CD14-positive monocyte (primary cell): ENCODE data around the gene AURKB. TPM values are rescaled to one million over a fixed set of nuclear protein-coding genes. Genes with fewer than 3 reads are reported as not detected.

ENCODE experiments used
- DNase-seq, 3 donors: peaks; one replicate each; pipeline ENCODE4 v3.0.0-alpha.2; 2011 to 2022
- H2AFZ ChIP-seq: 2 replicates; pipeline ENCODE4 v1.6.0; 2012; ENCODE audit warnings: mild to moderate bottlenecking, low read depth, low read length, inconsistent platforms; ENCODE audit not compliant: insufficient read depth, poor library complexity, severe bottlenecking
- H3K27ac ChIP-seq, 2 donors: 1 replicate in 1 of 2; 2 replicates in 1 of 2; pipeline ENCODE4 v1.5.1; 2012 to 2013; ENCODE audit warnings: low read length in 2 of 2, control low read depth in 1 of 2, inconsistent platforms in 1 of 2, low read depth in 1 of 2, mild to moderate bottlenecking in 1 of 2
- H3K27me3 ChIP-seq, 2 donors: one replicate each; pipeline versions ENCODE4 v1.6.0 to v1.6.1; 2011 to 2013; ENCODE audit warnings: low read length in 2 of 2; ENCODE audit not compliant: control insufficient read depth in 2 of 2, insufficient read depth in 2 of 2
- H3K36me3 ChIP-seq, 2 donors: replicated peaks in 1 of 2; 1 replicate in 1 of 2; 2 replicates in 1 of 2; pipeline versions ENCODE4 v1.5.1 to v1.6.1; 2012 to 2013; ENCODE audit warnings: low read length in 2 of 2, control low read depth in 1 of 2, inconsistent platforms in 1 of 2, mild to moderate bottlenecking in 1 of 2; ENCODE audit not compliant: insufficient read depth in 2 of 2, control insufficient read depth in 1 of 2
- H3K4me1 ChIP-seq, 2 donors: 1 replicate in 1 of 2; 2 replicates in 1 of 2; pipeline versions ENCODE4 v1.5.1 to v1.6.1; 2012 to 2013; ENCODE audit warnings: low read length in 2 of 2, control low read depth in 1 of 2, inconsistent platforms in 1 of 2, mild to moderate bottlenecking in 1 of 2, moderate library complexity in 1 of 2; ENCODE audit not compliant: insufficient read depth in 2 of 2, control insufficient read depth in 1 of 2
- H3K4me2 ChIP-seq: replicated peaks from 2 replicates; pipeline ENCODE3; 2012; ENCODE audit warnings: low read length, moderate library complexity, mild to moderate bottlenecking; ENCODE audit not compliant: poor library complexity, severe bottlenecking; ENCODE audit errors: extremely low read depth
- H3K4me3 ChIP-seq, 3 experiments: fragments of 200-600 bp in 1 of 3; sonication (generic) in 1 of 3; replicated peaks in 1 of 3; 1 replicate in 2 of 3; 2 replicates in 1 of 3; pipeline ENCODE4 v1.5.1; 2011 to 2013; ENCODE audit warnings: low read length in 3 of 3, mild to moderate bottlenecking in 3 of 3, control low read depth in 2 of 3, low read depth in 2 of 3, inconsistent platforms in 1 of 3, moderate library complexity in 1 of 3
- H3K79me2 ChIP-seq: 2 replicates; pipeline ENCODE4 v1.6.0; 2012; ENCODE audit warnings: mild to moderate bottlenecking, control low read depth, inconsistent platforms, low read length, moderate library complexity; ENCODE audit not compliant: insufficient read depth
- H3K9ac ChIP-seq: 2 replicates; pipeline ENCODE4 v1.6.0; 2017; ENCODE audit warnings: low read length, mild to moderate bottlenecking; ENCODE audit not compliant: insufficient read depth, poor library complexity, severe bottlenecking
- H3K9me3 ChIP-seq, 2 donors: replicated peaks in 1 of 2; 1 replicate in 1 of 2; 2 replicates in 1 of 2; pipeline versions ENCODE4 v1.5.1 to v1.6.1; 2012 to 2013; ENCODE audit warnings: low read length in 2 of 2, control low read depth in 1 of 2; ENCODE audit not compliant: control insufficient read depth in 1 of 2, insufficient read depth in 1 of 2
- H4K20me1 ChIP-seq: 2 replicates; pipeline ENCODE4 v1.6.0; 2012; ENCODE audit warnings: mild to moderate bottlenecking, low read length, control low read depth, moderate library complexity; ENCODE audit not compliant: insufficient read depth
- H3K27ac Mint-ChIP-seq, 7 donors: one replicate each; pipeline ENCODE4 v1.8.0; 2020; ENCODE audit warnings: mild to moderate bottlenecking in 7 of 7, mixed read lengths in 7 of 7, moderate library complexity in 6 of 7, inconsistent platforms in 2 of 7
- H3K27me3 Mint-ChIP-seq, 3 donors: one replicate each; pipeline ENCODE4 v1.8.0; 2021 to 2022; ENCODE audit warnings: low read depth in 3 of 3, mild to moderate bottlenecking in 3 of 3, mixed read lengths in 3 of 3, moderate library complexity in 3 of 3, inconsistent platforms in 1 of 3
- H3K36me3 Mint-ChIP-seq, 2 donors: one replicate each; pipeline ENCODE4 v1.8.0; 2020; ENCODE audit warnings: mixed read lengths in 2 of 2, inconsistent platforms in 1 of 2, mild to moderate bottlenecking in 1 of 2
- H3K4me1 Mint-ChIP-seq: one replicate; pipeline ENCODE4 v1.8.0; 2020; ENCODE audit warnings: mild to moderate bottlenecking, mixed read lengths
- H3K4me3 Mint-ChIP-seq, 2 donors: one replicate each; pipeline ENCODE4 v1.8.0; 2020; ENCODE audit warnings: mild to moderate bottlenecking in 2 of 2, mixed read lengths in 2 of 2, moderate library complexity in 1 of 2
- H3K9me3 Mint-ChIP-seq, 7 donors: one replicate each; pipeline ENCODE4 v1.8.0; 2020 to 2022; ENCODE audit warnings: mixed read lengths in 7 of 7, mild to moderate bottlenecking in 6 of 7, moderate library complexity in 6 of 7, inconsistent platforms in 2 of 7
- CTCF ChIP-seq: fragments of 200-600 bp; IDR thresholded peaks from one replicate; pipeline ENCODE4 v1.8.0; 2022; ENCODE audit warnings: antibody characterized with exemption, mild to moderate bottlenecking
- WGBS: methylation state at CpG from one replicate; pipeline ENCODE4 v1.1.5; 2013; ENCODE audit warnings: missing lambda C conversion rate; ENCODE audit not compliant: insufficient coverage; 5-methylcytosine and 5-hydroxymethylcytosine counted together
- intact Hi-C, 2 donors: fragments of 100-400 bp; cut with micrococcal nuclease; formaldehyde crosslinking; loops; one replicate each; pipeline versions ENCODE4 v1.15.0 to v1.15.1; 2023
- polyA plus RNA-seq, 3 donors: library from polyadenylated mRNA; depleted of rRNA in 1 of 3; unstranded in 2 of 3; stranded (reverse) in 1 of 3; fragments of 300-500 nt in 2 of 3; fragments of >200 nt in 1 of 3; fragmentation: Illumina TruSeq in 2 of 3; gene quantifications; 1 replicate in 2 of 3; 2 replicates in 1 of 3; pipeline ENCODE4 v1.2.3, GENCODE V29; 2012 to 2021

The AURKB gene
- polyA plus RNA-seq, 3 donors = 0.38 to 4.2 (median 0.79) TPM

- H3K27ac Mint-ChIP-seq = peak overlapping the region in 6 of 7 donors; percentile 97 to 100 (median 99)
- WGBS = 26% methylated on average over 4 of the region's 10 CpGs
- H3K27ac ChIP-seq = peak overlapping the region in 1 of 2 donors; percentile 95
- H3K9ac ChIP-seq = peak overlapping the region; percentile 88
- H3K4me3 Mint-ChIP-seq = peak overlapping the region; percentile 95 to 98
- peak overlapping the region; percentile 83 for H3K4me2 ChIP-seq
- H3K9me3 Mint-ChIP-seq = peaks cover 0 to under 1% (median 0%) of the 10 kb centered on the region in 7 donors
- H3K27me3 ChIP-seq = no peaks in the 10 kb centered on the region
- TF ChIP-seq CTCF = no peak
- DNase-seq = no peak
- peaks cover 3% of the 10 kb centered on the region in 2 donors for H3K36me3 ChIP-seq
- H4K20me1 ChIP-seq = no peaks in the 10 kb centered on the region
- H3K4me1 Mint-ChIP-seq = peaks cover 29% of the 10 kb centered on the region
- no peaks in the 10 kb centered on the region for H3K27me3 Mint-ChIP-seq
- H2AFZ ChIP-seq = peak overlapping the region; percentile 94
- H3K4me3 ChIP-seq = peak overlapping the region; percentile 61 to 88 (median 61)
- H3K36me3 Mint-ChIP-seq = peaks cover 10 to 17% of the 10 kb centered on the region in 2 donors
- intact Hi-C loops = loop anchor here (1.0 to 10.0 kb wide), 6 partner anchors 24 to 65 kb away; partner anchors contain the start of genes AURKB (in 2 of the 2) and RANGRF (in 2 of the 2)
- no peaks in the 10 kb centered on the region for H3K9me3 ChIP-seq
- H3K79me2 ChIP-seq = peaks cover 45% of the 10 kb centered on the region
- H3K4me1 ChIP-seq = peaks cover 16 to 23% of the 10 kb centered on the region in 2 donors
Observed at GRCh38 chr17:8249621-8250500, 39.5 kb upstream of the AURKB start.

- H3K36me3 Mint-ChIP-seq = peaks cover 4 to 18% of the 10 kb centered on the region in 2 donors
- Histone ChIP-seq H2AFZ (peak within 1 kb of the TSS; percentile 94), H3K36me3 (no peaks in the 10 kb centered on the region), H3K9me3 (no peaks in the 10 kb centered on the region), H3K4me1 (peaks cover 16 to 23% of the 10 kb centered on the region in 2 donors), H4K20me1 (no peaks in the 10 kb centered on the region), H3K4me2 (peak within 1 kb of the TSS; percentile 83), H3K9ac (peak within 1 kb of the TSS; percentile 88), H3K27me3 (no peaks in the 10 kb centered on the region), H3K79me2 (peaks cover 49% of the 10 kb centered on the region), H3K4me3 (peak within 1 kb of the TSS; percentile 61 to 88 (median 61)), H3K27ac (peak within 1 kb of the TSS; percentile 94 to 95)
- TF ChIP-seq CTCF = no peak
- H3K9me3 Mint-ChIP-seq = peaks cover 0 to 4% (median 0%) of the 10 kb centered on the region in 7 donors
- peak; percentile 93 to 95 (median 95) for DNase-seq
- intact Hi-C loops = loop anchor here (1.0 to 10.0 kb wide), 5 partner anchors 23 to 64 kb away; partner anchors contain the start of genes AURKB (in 2 of the 2) and RANGRF (in 1 of the 2)
- H3K4me3 Mint-ChIP-seq = peak within 1 kb of the TSS; percentile 95 to 98
- peak within 1 kb of the TSS; percentile 97 to 100 (median 99) for H3K27ac Mint-ChIP-seq
- peaks cover 32% of the 10 kb centered on the region for H3K4me1 Mint-ChIP-seq
- WGBS = under 1% methylated on average over 50 of the region's 58 CpGs
- H3K27me3 Mint-ChIP-seq = no peaks in the 10 kb centered on the region
Observed at GRCh38 chr17:8248751-8249607, 38.6 kb upstream of the AURKB start, which contains the start of gene PFAS. Gene PFAS, plus strand, starts transcription at chr17:8249289. Its CDS starts 4,649 bp downstream, at chr17:8253938.
